Left renal cortex interstitium (tissue), 4 donors: ENCODE results near the gene RIPOR2. TPM values are rescaled to one million over a fixed set of nuclear protein-coding genes. Genes with fewer than 3 reads are reported as not detected.

ENCODE experiments used
- DNase-seq, 4 donors: peaks; one replicate each; pipeline ENCODE4 v3.0.0-alpha.2; 2013; ENCODE audit warnings: low read depth in 4 of 4, low spot score in 2 of 4, missing footprints in 1 of 4
- polyA plus RNA-seq, 4 donors: library from polyadenylated mRNA; unstranded; fragments of 120-200 nt; gene quantifications; one replicate each; pipeline ENCODE4 v1.2.1, GENCODE V29; 2013; ENCODE audit not compliant: insufficient read length in 4 of 4

The RIPOR2 gene
- polyA plus RNA-seq, 4 donors = 6.0 to 8.8 (median 7.1) TPM

DNA sequence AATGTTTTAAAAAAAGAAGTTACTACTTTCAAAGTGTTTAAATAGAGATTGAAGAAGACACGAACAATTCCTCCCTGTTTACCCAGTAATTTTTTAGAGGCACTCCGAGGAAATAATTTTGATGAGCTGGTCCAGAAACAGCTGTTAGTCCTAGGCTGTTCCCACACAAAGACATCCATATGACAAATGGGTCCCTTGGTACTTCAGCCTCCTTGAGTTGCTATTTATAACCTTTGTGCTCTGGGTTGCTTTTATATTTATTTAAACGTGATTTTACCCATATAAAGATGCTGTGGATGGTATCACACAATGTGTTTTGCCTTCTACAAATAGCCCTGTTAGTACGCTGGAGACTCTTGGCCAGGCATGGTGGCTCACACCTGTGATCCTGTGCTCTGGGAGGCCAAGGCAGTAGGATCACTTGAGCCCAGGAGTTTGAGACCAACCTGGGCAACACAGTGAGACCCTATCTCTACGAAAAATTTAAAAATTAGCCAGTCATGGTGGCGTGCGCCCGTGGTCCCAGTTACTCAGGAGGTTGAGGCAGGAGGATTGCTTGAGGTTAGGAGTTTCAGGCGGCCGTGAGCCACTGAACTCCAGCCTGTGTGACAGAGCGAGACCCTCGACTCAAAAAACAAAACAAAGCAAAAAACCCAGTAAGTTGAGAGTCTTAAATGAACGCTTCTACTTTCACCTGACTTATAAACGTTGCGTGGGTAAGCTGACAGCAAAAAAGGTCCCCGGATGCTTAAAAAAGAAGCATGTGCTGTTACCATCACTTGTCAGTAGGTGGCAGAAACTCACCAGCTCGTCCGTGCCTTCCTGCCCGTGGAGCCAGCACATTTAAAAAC, 80.1 kb downstream of the RIPOR2 start:
- DNase-seq = peak; percentile 47 to 62 (median 58)

DNA sequence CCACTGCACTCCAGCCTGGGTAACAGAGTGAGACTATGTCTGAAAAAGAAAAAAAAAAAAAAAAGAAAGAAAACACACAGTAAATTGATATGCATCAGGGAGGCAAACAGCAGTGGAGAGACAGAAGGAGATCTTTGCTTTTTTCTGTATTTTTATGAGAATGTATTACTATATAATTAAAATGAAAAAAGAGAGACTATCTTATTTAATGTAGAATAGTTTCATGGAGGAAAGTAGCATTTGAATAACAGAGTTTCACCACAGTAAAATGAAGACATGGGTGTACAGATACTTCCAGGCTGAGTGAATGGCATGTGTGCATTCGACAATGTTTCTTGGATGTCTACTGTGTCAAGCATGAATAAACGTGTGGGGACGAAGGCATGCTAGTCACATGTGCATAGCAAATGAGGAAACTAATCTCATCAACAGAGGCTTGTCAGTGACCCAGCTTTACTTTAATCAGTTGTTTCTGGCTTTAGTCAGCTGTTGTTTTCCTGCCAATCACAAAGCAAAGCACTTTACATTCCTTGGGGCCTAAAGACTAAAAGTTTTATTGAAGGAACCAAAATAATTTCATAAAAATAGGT, 81.6 kb downstream of the RIPOR2 start:
- no peak for DNase-seq

DNA sequence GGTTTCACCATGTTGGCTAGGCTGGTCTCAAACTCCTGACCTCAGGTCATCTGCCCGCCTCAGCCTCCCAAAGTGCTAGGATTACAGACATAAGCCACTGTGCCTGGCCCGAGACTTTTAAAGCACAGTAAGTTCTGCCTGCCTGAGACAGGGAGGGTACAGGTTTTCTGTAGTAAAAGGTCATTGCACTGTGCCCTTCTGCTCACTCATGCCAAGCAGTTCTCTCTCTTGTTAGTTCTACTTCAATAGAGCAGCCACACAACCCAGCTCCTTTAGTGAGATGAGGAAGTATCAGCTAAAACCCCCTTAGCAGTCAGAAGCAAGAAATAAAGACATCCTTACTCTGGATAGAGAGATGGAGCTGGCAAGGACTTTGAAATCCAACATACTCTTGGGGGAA, 84.7 kb downstream of the RIPOR2 start:
- DNase-seq = no peak

DNA sequence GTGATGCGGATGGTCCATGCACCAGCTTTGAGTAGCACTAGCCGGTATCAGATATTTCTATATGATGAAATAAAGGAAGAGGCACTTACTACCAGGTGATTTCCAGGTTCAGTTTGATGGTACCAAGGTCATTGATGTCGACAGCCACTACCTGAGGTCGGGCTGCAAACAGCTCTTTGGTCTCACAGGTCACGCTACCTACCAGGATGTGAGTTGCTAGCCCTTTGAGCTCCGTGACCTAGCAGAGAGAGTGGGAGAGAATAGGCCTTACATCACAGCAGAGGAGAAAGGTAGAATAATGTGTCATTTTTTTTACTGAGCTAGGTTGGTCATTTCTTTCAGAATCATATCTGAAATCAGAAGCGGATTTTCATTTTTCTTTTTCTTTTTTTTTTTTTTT, 86.0 kb downstream of the RIPOR2 start:
- DNase-seq = no peak

DNA sequence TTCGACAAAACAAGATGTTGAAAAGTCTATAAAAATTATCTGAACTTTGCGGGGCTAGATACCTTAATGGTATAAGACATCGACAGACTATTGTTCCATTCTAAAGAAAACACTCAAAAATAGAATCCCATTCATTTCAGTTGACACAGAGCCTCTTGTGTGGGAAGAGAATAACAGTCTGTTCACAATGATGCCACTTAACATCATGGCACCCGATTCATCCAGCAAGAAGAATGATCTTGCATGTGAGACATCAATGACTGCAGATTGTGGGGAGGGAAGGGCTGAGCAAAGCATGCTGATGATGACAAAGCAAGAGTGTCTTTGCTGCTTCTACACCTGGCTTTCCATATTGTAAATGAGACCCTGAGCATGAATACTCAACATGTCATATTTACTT, 87.3 kb downstream of the RIPOR2 start:
- no peak for DNase-seq

DNA sequence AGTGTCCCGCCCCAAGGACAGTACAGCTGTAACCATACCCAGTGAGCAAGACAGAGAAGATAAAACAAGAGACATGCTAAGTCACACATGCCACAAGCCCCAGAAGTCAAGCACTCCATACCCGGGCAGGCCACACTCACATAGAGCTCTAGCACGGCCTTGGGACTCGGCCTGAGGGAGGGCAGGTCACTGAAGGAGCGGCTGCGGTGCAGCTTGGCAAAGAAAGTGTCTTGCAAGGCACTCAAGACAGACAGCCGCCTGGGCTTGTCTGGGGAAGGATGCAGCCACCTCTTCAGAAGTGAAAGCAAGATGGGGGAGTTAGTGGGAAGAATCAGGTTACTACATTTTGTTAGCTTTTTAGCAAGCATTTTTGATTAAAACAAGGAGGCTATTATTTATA, 88.4 kb downstream of the RIPOR2 start:
- no peak for DNase-seq

DNA sequence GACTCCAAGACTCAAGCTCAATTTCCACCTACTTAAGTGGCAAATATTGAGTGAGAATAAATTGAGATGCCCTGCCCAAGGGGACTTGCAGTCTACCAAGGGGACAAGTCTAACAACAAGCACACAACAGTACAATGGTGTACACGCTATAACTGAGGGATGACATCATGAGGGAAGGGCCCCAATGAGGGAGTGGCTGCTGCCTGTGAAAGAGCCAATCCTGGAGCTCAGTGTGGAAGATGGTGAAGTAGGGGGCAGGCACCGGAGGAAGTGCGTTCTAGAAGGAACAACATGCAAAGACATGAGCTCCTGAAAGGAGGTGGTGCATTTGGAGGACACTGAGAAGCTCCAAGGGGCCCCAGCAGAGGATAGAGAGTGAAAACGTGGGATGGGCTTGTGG, 90.2 kb downstream of the RIPOR2 start:
- DNase-seq = no peak

DNA sequence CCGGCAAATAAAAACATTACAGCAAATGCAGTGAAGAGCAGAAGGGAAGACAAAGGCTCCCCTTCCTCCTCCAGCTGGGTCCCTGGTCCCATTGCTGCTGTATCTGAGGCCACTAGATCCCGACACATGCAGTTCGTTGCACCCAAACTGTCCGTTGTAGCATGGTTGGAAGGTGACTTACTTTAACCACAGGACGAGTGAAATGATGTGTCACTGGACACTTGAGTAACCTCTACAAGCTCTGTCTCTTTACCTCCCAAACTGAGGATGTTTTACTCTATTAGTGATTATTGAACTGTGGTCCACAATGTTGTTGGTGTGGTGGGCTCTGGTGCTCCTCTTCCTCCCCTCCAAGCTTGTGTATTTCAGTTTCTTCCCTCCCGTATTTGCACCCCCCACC, 90.9 kb downstream of the RIPOR2 start:
- DNase-seq = no peak

DNA sequence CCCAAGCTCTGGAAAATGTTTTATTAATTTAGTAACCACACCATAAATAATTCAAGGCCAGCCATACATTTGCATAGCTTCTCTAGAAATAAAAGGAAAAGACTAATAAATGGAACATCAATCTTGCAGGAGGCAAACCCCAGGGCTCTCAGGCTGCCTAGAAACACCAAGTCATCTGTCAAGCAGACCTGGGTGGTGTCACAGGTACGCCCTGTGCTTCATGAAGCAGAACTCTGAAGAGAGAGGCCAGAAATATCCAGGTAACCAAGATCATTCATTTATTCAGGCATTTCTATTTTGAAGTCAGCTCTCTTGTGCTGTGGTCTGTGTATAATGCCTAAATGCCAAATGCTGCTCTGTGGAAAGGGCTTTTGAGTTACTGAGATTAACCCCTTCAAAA, 91.7 kb downstream of the RIPOR2 start:
- no peak for DNase-seq

DNA sequence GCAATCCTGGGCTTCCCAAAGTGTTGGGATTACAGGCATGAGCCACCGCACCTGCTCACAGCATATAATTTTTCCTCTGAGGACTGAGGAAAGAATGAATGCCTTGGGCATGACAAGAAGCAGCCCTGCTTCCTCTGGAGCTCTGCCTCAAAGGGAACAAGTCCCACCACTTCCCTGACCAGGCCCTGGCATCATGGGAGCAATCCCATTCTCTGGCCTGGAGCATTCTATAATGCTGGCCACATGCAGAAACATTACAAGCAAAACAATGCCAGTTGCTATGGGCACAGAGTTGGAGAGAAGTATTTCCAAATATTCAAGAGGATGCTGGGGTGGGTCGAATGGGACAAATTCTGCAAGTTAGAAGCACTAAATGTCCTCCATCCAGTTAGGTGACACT, 95.6 kb downstream of the RIPOR2 start:
- DNase-seq = no peak

DNA sequence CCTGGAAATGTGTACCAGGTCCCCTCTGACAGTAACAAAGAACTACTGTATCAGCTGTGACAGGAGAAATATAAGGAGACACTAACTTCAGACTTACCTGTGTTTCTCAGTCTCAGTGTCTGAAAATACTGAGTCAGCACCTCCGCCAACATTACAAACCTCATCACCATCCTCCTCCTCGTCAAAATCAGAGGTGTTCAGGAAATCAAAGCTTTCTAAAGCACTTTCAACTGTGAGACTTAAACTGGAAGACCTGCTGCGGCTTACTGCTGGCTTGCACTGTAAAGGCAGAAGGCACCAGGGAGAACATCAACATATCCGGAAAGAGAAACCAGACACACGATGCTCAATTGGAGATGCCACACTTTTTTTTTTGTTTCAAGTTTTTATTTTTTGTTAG, 96.8 kb downstream of the RIPOR2 start:
- no peak for DNase-seq

DNA sequence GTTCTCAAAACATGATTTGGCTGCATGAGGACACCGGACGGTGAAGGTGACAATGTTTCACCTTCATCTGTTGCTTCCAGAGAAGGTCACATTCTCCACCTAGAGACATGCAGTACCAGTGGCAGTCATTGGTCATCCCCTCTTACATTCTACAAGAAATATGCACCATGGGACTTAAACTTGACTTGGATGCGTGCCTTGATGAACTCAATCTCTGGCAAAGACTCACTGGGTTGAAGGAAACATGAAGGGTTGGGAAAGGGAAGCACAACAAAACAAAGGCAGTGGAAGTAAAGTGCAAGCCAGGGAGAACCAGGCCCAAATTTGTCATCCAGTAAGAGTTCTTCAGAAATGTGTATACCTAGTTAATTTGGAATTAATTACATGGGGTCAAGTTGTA, 97.7 kb downstream of the RIPOR2 start:
- no peak for DNase-seq

DNA sequence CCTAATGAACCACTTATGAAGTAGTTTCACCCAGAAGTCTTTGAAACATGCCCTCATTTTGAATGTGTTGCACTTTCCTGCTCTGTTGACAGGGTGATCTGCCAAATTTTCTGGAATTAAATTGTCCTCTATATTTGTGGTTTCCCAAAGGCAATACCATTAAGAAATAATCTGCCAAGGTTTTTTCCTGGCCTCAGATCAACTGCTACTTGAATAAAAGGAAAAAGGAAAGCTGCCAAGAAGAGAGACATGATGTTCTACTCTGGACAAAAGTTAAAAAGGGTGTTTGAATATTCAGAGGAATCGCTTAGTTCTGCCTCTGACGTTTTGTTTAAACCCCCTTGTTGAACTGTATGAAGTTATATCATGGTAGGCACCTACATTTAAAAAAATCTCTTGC, 99.7 kb downstream of the RIPOR2 start:
- DNase-seq = no peak

DNA sequence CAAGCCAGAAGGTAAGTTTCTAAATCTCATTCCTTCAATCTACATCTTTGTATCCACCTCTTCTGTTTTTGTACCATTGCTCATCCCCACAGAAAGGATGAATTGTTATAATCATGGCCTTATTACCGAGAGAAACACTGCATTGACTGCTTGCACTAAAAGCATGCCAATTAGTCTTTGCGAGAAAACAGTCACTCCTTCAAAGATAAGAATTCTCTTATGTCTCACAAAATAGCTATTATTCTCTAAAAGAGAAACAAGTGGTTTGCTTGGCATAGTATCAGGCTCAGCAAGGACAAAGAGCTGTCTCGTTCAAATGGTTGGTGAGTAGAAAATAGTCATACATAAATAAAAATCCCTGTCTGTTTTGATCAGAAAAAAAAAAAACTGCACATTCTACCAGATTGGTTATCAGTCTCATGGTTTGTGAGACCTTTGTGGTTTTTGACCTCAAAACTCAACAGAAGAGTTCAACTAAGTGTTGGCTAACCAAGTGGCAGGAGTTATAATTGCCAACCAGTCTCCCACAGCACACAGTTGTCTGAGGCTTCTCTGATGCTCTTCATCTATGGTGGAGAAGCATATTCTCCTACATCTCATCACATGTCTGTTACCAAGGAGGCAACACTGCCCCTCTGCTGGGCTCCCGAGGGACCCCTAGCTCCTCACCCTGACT, 101.9 kb downstream of the RIPOR2 start:
- DNase-seq = no peak

DNA sequence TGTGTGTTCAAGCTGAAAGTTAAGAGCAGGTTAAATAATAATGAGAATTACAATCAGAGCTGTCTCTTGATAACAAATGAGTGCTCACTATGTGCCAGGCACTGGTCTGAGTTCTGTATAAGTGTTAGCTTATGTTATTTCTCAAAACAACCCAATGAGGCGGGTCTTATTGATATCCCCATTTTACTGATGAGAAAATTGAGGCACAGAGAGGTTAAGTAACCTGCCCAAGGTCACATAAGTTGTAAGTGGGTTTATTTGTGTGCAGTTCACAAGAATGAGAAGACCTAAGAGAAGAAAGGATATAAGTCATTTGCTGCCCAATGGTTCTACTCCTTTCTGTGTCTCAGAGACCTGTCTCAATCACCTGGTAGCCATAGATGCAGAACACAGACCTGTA, 103.0 kb downstream of the RIPOR2 start:
- no peak for DNase-seq

DNA sequence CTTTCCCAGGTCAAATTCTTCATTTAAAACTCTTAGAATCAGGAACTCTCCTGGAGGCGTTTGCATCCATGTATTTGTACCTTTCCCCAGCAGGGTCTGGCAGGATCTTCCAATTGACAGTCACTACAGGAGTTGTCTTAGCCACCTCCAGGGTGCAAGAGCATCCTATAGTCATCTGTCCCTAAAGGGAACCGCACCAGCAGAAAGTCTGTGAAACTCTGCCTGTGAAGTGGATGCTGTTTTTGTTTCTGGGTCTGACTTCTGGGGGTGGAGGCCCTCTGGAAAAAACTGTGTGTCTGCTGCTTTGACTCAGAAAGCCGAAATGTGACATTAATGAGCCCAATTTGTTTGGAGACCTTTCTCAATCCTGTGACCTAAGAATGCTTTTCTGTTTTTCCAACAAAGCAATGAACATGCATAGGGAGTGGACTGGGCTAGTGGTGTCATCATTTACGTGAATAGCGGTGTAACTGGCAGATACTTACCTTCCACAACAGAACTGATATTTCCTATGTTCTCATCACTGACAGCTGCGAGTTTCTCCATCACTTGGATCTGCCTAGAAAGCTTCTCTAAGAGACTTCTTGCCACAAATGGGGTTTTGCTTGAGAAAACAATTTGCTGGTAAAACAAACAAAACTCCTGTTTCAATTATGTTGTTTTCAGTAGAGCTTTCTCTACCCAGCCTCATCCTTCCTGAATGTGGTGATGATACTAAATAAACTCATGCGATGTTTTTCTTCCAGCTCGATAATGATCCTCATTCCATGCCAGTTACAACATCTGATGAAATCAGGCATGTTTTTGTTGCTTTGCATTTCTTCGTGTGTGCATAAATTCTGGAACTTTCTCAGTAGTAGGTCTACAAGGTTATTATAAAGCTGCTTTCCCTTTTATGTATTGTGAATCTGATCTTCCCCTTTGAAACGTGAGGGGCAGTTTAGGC, 103.7 kb downstream of the RIPOR2 start:
- no peak for DNase-seq

DNA sequence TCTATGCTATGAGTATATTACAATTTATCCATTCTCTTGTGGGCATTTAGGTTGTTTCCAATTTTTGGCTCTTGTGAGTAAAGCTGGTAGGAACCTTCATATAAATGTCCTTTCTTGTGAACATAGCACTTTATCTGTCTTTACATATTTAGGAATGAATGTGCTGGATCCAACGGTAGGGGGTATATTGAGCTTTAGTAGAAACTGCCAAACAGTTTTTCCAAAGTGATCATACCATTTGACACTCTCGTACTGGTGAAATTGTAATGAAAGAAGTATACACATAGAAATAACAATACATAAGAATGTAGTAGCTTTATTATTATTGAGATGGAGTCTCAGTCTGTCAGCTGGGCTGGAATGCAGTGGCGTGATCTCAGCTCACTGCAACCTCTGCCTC, 106.1 kb downstream of the RIPOR2 start:
- no peak for DNase-seq

DNA sequence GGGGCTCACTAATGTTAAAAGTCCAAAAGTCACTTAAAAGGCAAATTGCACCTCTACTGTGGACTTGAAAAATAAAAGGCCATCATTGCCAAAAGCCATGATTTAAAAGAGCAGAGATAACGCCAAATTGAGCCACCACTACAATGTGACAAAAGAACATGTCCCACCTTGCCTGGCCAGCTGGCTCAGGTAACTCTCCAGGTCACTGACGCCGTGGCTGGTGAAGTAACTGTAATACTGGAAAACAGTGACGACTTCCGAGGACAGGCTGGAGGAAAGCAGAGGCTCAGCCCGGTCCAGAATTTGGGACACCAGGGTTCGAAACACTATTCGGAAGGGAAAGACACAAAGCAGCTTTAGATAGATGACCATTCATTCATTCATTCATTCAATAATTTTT, 107.8 kb downstream of the RIPOR2 start:
- no peak for DNase-seq

DNA sequence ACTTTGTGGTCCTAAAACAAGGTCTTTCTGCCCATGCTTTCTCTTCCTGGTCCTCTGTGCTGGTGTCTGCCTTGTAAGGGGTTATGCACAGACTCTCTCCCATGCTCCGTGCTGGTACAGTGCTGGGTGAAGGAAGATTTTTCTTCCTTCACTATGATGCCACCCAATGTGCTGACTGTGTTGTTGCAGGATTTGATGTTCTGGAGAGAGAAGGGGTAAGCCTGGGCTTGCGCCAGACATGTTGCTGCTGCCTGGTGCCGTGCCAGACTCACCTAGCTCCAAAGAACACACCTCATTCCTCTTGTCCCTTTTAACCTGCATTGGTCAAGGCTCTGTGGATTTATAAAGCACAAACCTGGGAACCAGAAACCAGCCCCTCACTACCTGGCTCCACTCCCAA, 108.6 kb downstream of the RIPOR2 start:
- no peak for DNase-seq

DNA sequence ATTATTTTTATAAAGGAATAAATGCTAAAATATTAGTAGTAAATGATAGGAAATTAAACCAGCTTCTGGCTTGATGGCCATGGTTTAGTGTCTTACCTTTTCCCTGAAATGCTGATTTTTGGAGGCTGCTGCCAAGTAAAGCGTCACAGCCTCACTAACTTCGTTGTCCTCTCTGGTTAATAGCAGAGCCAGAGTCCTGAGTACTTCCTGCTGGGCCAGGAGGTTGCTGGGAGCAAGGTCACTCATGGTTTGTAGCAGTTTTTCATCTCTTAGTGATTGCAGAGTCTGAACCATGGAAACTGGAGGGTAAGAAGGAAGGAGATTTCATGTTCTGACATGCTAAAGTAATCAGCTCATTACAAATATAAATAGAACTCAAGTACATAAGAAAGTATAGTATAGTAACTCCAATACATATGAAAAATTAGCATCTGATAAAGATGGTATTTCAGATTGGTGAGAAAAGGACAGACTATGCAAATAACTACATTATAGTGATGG, 110.6 kb downstream of the RIPOR2 start:
- no peak for DNase-seq
